Measurements from ENCODE around the gene LNX1. TPM values are rescaled to one million over a fixed set of nuclear protein-coding genes. Genes with fewer than 3 reads are reported as not detected.

LNX1 gene
- total RNA-seq, 1 donor from 2014 or later: 0.10 TPM

GRCh38 chr4:53514509-53514908 is 76.8 kb downstream of the LNX1 start:
- Mint-ChIP-seq H3K4me3 (ENCODE audit: unreplicated experiment) (no peak overlapping the region), H3K9me3 (ENCODE audit: unreplicated experiment) (peaks cover 9% of the 10 kb centered on the region), H3K36me3 (ENCODE audit: unreplicated experiment) (peaks cover 11% of the 10 kb centered on the region), H3K27ac (ENCODE audit: unreplicated experiment) (no peak overlapping the region), H3K27me3 (ENCODE audit: unreplicated experiment) (peaks cover 3% of the 10 kb centered on the region), H3K4me1 (ENCODE audit: low read depth, unreplicated experiment) (no peaks in the 10 kb centered on the region)
- TF ChIP-seq, protein P1, sequence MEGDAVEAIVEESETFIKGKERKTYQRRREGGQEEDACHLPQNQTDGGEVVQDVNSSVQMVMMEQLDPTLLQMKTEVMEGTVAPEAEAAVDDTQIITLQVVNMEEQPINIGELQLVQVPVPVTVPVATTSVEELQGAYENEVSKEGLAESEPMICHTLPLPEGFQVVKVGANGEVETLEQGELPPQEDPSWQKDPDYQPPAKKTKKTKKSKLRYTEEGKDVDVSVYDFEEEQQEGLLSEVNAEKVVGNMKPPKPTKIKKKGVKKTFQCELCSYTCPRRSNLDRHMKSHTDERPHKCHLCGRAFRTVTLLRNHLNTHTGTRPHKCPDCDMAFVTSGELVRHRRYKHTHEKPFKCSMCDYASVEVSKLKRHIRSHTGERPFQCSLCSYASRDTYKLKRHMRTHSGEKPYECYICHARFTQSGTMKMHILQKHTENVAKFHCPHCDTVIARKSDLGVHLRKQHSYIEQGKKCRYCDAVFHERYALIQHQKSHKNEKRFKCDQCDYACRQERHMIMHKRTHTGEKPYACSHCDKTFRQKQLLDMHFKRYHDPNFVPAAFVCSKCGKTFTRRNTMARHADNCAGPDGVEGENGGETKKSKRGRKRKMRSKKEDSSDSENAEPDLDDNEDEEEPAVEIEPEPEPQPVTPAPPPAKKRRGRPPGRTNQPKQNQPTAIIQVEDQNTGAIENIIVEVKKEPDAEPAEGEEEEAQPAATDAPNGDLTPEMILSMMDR (IDR thresholded peaks at IDR 0.05; ENCODE audit: partially characterized antibody, unreplicated experiment): no peak
- no peak for DNase-seq

- Mint-ChIP-seq H3K9me3 (ENCODE audit: unreplicated experiment) (peaks cover 9% of the 10 kb centered on the region), H3K27me3 (ENCODE audit: unreplicated experiment) (peaks cover 3% of the 10 kb centered on the region), H3K4me3 (ENCODE audit: unreplicated experiment) (no peak overlapping the region), H3K4me1 (ENCODE audit: low read depth, unreplicated experiment) (peaks cover 4% of the 10 kb centered on the region), H3K36me3 (ENCODE audit: unreplicated experiment) (peaks cover 11% of the 10 kb centered on the region), H3K27ac (ENCODE audit: unreplicated experiment) (no peak overlapping the region)
- TF ChIP-seq, protein P1 (IDR thresholded peaks at IDR 0.05; ENCODE audit: partially characterized antibody, unreplicated experiment): no peak
- no peak for DNase-seq
These were observed 78.7 kb downstream of the LNX1 start for GRCh38 chr4:53512608-53513007.

DNA sequence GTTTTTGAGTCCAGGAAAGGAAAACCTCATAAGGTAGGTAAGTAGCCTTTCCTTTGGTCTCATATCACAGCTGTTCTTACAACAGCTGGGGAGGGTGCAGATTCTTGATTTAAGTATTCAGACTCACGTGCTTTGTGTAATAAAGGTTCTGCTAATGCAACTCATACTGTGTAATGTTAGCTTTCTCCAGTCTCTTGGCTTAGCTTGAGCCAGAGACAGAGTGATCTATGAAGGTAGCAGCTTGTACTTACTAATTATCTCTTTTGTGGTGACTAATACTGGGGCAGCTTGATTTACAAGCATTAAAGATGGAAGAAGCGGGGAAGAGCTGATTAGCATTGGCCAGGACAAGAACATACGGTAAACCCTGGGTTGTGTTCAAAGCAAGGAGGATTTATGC is 80.3 kb downstream of the LNX1 start:
- TF ChIP-seq, protein P1 (IDR thresholded peaks at IDR 0.05; ENCODE audit: partially characterized antibody, unreplicated experiment): no peak
- Mint-ChIP-seq H3K9me3 (ENCODE audit: unreplicated experiment) (peaks cover 9% of the 10 kb centered on the region), H3K27me3 (ENCODE audit: unreplicated experiment) (peaks cover 3% of the 10 kb centered on the region), H3K27ac (ENCODE audit: unreplicated experiment) (no peak overlapping the region), H3K36me3 (ENCODE audit: unreplicated experiment) (peaks cover 11% of the 10 kb centered on the region), H3K4me3 (ENCODE audit: unreplicated experiment) (no peak overlapping the region), H3K4me1 (ENCODE audit: low read depth, unreplicated experiment) (peaks cover 6% of the 10 kb centered on the region)
- DNase-seq: no peak

GRCh38 chr4:53510321-53510720 is 81.0 kb downstream of the LNX1 start:
- H3K27ac Mint-ChIP-seq (ENCODE audit: unreplicated experiment): no peak overlapping the region
- H3K4me1 Mint-ChIP-seq (ENCODE audit: low read depth, unreplicated experiment): peaks cover 6% of the 10 kb centered on the region
- H3K4me3 Mint-ChIP-seq (ENCODE audit: unreplicated experiment): no peak overlapping the region
- peaks cover 11% of the 10 kb centered on the region for H3K36me3 Mint-ChIP-seq (ENCODE audit: unreplicated experiment)
- peaks cover 3% of the 10 kb centered on the region for H3K27me3 Mint-ChIP-seq (ENCODE audit: unreplicated experiment)
- H3K9me3 Mint-ChIP-seq (ENCODE audit: unreplicated experiment): peaks cover 9% of the 10 kb centered on the region
- TF ChIP-seq, protein P1 (IDR thresholded peaks at IDR 0.05; ENCODE audit: partially characterized antibody, unreplicated experiment): no peak
- DNase-seq: no peak

- peaks cover 4% of the 10 kb centered on the region for H3K36me3 Mint-ChIP-seq (ENCODE audit: unreplicated experiment)
- H3K27me3 Mint-ChIP-seq (ENCODE audit: unreplicated experiment): no peaks in the 10 kb centered on the region
- peaks cover 5% of the 10 kb centered on the region for H3K9me3 Mint-ChIP-seq (ENCODE audit: unreplicated experiment)
- H3K4me3 Mint-ChIP-seq (ENCODE audit: unreplicated experiment): no peak overlapping the region
- DNase-seq: no peak
- H3K4me1 Mint-ChIP-seq (ENCODE audit: low read depth, unreplicated experiment): peaks cover 6% of the 10 kb centered on the region
- TF ChIP-seq, protein P1 (IDR thresholded peaks at IDR 0.05; ENCODE audit: partially characterized antibody, unreplicated experiment): no peak
- H3K27ac Mint-ChIP-seq (ENCODE audit: unreplicated experiment): peak overlapping the region; percentile 85
These were observed 82.8 kb downstream of the LNX1 start for GRCh38 chr4:53508446-53508845.
